GM21529 (cell line): ENCODE results near the gene TAF1D.

Experiments
- ATAC-seq: cut with Tn5 transposase; IDR thresholded peaks from one replicate; pipeline ENCODE4 v1.9.1; 2021; ENCODE audit not compliant: unreplicated experiment

The TAF1D gene

GRCh38 chr11:93727985-93728791, 13.1 kb downstream of the TAF1D start:
- no peak for ATAC-seq

GRCh38 chr11:93724089-93724488, 17.2 kb downstream of the TAF1D start:
- no peak for ATAC-seq

GRCh38 chr11:93720522-93720921, 20.8 kb downstream of the TAF1D start:
- no peak for ATAC-seq

DNA sequence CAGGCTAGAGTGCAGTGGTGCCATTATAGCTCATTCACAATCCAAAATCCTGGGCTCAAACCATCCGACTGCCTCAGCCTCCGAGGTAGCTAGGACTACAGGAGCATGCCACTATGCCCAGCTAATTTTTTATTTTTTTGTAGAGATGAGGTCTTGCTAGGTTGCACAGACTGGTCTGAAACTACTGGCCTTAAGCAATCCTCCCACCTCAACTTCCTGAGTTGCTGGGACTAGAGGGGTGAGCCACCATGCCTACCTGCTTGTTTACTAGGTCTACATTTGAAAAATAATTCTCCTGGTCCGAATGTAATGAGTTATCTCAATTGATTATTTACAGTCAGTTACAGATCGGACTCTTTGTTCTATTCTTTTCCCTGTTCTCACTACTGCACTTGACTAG, 22.0 kb downstream of the TAF1D start:
- ATAC-seq, result no peak

DNA sequence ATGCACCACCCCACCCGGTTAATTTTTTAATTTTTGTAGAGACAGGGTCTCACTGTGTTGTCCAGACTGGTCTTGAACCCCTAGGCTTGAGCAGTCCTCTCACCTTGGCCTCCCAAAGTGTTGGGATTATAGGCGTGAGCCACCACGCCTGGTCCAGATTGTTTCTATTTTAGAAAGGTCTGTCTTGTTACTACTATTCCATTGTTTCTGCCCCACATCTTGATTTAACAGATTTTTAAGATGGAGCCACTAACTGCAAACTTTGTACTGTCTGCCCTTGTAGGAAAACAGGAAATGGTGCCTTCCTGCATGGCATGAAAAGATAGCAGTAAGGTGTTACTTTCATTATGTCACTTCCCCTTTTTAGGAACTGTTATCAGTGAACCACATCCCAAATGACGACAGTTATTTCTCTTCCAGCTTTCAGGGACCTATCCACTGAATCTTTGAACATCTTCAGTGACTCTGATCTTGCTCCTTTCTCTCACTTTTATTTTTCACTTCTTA, 23.2 kb downstream of the TAF1D start:
- peak; percentile 86 for ATAC-seq

DNA sequence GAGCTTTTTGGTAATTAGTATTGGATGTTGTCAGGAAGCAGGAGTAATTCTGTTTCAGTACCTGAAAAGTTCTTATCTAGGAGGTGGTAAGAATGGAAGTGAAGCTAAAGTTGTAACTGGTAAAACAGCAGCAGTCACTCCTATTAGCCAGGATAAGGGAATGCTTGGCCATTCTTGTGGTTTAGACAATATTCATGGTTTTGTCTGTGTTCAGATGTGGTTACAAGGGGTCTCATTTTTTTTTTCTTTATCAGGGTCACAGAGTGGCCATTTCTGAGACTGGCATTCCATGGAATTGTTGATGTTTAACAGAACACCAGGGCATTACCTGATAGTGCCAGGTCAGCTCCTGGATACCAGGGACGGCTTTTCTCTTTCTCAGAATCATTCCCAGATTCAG, 23.8 kb downstream of the TAF1D start:
- no peak for ATAC-seq

DNA sequence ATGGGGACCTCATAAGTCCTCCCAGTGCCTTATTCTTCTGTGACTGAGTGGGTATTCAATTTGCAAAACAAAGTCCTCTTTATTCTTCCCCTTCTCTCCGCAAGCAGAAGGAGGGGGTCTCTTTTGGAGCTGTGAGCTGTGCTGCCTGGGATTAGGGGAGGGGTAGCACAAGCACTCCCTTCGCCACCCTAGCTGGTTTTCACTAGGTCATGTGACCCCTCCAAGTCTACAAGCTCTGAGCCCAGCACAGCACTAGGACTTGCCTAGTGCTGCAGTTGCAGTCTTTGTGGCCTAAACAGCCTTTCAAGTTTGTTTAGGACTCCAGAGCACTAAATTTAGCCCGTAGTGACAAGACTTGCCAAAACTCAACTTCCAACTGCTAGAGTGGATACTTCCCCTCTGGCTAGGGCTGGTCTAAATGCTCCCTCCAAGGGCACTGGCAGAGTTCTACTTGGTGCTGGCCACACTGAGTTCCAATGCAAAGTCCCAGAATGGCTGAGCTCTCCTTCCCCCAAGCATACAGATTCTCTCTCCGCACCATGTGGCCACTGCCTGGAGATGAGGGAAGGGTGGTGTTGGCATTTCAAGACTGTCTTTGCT, 25.4 kb downstream of the TAF1D start:
- ATAC-seq, result no peak

- no peak for ATAC-seq
Observed at GRCh38 chr11:93712678-93713077, 28.6 kb downstream of the TAF1D start.

DNA sequence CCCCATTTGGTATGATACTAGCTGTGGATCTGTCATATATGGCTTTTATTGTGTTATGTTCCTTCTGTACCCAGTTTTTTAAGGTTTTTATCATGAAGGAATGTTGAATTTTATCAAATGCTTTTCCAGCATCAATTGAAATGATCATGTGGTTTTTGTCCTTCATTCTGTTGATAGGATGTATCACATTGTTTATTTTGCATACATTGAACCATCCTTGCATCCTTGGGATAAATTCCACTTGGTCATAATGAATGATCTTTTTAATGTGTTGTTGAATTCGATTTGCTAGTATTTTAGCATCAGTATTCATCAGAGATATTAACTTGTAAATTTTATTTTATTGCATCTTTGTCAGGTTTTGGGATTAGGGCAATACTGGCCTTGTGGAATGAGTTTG, 31.1 kb downstream of the TAF1D start:
- ATAC-seq, result no peak

DNA sequence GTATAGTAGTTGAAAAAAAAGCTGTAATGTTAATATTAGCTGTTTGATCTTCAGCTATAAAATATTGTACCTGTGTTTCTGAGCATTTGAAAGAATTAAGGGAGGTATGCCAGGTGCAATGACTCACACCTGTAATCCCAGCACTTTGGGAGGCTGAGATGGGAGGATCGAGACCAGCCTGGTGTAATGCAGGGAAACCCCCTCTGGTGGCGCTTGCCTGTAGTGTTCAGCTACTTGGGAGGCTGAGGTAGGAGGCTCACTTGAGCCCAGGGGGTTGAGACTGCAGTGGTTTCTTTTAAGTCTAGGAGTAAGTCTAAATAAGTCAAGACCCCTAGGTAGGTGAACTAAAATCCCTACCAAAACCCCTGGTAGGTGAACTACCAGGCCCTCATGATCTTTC, 37.1 kb downstream of the TAF1D start:
- ATAC-seq, result no peak

GRCh38 chr11:93700830-93701229, 40.5 kb downstream of the TAF1D start:
- no peak for ATAC-seq

DNA sequence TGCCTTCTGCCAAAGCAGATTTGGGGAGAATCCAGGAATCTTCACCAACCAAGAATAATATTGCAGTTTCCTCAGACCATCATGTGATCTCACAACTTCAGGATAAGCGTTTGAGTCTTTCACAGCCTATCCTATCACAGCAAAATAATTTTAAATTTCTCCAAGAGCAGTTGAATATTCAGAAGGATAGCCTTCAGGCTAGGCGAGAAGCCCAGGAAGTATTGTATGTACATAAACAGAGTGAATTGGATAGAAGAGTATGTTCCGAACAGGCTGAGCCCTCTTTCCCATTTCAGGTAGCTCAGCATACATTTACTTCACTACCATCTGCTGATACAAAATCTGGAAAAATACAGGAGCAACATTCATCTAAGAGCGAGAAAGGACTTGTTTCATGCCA, 43.7 kb downstream of the TAF1D start:
- ATAC-seq, result no peak

DNA sequence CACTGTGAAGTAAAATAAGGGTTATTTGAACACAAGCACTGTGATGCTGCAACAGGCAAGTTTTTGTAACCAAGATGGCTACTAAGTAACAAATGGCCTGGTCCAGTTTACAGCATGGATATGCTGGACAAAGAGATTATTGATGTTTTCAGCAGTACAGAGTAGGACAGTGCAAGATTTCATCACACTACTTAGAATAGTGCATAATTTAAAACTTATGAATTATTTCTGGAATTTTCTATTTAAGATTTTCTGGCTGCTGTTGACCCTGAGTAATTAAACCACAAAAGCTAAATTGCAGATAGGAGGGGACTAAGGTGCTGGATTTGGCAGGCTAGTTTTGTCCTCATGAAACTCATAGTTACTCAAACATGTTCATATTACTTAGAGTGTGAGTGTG, 46.7 kb downstream of the TAF1D start:
- no peak for ATAC-seq

DNA sequence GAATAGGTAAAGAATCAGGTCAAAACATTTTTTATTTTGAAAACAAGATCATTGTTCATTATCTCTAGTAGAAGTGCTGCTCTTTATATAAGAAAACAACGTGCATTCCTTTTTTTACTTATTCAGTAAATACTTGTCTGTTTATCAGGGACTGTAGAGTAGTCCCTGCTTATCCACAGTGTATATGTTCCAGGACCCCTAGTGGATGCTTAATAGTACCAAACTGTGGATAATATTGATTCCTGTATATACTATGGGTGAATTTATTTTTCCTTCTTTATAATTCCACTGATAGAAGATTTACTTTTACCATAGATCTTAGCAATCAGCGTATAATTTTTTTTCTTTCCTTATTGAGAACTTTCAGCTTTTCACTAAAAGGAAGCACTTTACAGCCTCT, 47.2 kb downstream of the TAF1D start:
- ATAC-seq, result no peak

DNA sequence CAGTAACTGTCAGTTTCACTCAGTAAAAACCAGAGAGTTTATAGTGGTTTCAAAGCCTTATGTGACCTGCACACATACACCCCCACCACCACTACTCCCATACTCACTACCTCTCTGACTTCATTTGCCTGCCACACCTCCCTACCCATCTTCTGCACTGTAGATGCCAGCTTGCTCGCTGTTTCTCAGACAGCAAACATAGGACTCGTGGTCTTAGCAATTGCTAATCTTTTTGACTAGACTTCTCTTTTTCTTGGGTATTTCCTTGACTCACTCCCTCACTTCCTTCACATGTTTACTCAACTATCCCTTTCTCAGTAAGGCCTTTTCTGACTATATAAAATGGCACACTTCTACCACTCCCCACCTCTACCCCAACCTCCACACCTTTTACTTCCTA, 52.1 kb downstream of the TAF1D start:
- peak; percentile 56 for ATAC-seq

DNA sequence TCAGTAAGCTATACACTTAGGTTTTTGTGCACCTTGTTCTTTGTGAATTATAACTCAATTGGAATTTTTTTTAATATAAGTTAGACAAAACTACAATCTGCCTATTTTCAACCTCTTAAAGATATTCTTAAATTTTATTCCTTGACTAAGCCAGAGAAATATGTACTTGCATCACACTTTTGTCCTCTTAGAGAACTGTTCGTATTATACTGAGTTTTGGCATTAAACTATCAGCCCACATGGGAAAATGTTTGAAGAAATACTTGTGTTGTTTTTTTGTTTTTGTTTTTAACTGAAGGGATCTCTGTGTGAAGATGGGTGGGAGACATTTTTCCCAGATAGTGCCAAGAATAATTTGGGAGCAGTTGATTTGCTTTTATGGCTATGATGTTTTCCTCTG, 54.5 kb downstream of the TAF1D start:
- ATAC-seq, result no peak

GRCh38 chr11:93686226-93686625, 55.1 kb downstream of the TAF1D start:
- ATAC-seq, result no peak
